GM12878 (cell line): ENCODE results near the gene MDM1. TPM values are rescaled to one million over a fixed set of nuclear protein-coding genes. Genes with fewer than 3 reads are reported as not detected.

Experiments used
- ATAC-seq: fragments of 200-7000 bp; cut with Tn5 transposase; 3 replicates; pipeline ENCODE4 v1.9.1; 2020; ENCODE audit warnings: mild to moderate bottlenecking, moderate library complexity
- BruUV-seq: library from RNA; stranded (reverse); fragments of 400-500 nt; replicated peaks from 2 replicates; lab custom pipeline; 2021; lab: Mats Ljungman, UMichigan
- CTCF ChIA-PET: fragments of 300-600 bp; sonication (Branson Sonifier 250); formaldehyde crosslinking; extraction: SDS; loops from one replicate; lab custom pipeline; 2021; ENCODE audit warnings: inconsistent platforms; lab: Yijun Ruan, JAX
- POLR2A ChIA-PET: fragments of 350-600 bp; formaldehyde crosslinking; extraction: SDS; loops from one replicate; lab custom pipeline; 2021; ENCODE audit warnings: inconsistent platforms; lab: Charles Lee
- RAD21 ChIA-PET: fragments of 300-600 bp; sonication (Branson Sonifier 250); formaldehyde crosslinking; loops from one replicate; lab custom pipeline; 2023; ENCODE audit warnings: antibody characterized with exemption; ENCODE audit not compliant: unreplicated experiment; lab: Charles Lee
- SMC1A ChIA-PET: fragments of 300-600 bp; sonication (Branson Sonifier 250); formaldehyde crosslinking; loops from one replicate; lab custom pipeline; 2023; ENCODE audit not compliant: unreplicated experiment, uncharacterized antibody; lab: Charles Lee
- DNase-seq: peaks from one replicate; pipeline ENCODE4 v3.0.0-alpha.2; 2011; ENCODE audit warnings: low read depth, low spot score
- FAIRE-seq: peaks from 3 replicates; lab custom pipeline; 2011; peaks lifted over from hg19 to GRCh38; lab: Jason Lieb, UNC
- H2AFZ ChIP-seq: 2 replicates; pipeline ENCODE4 v1.6.0; 2011; ENCODE audit warnings: low read depth, low read length, control low read depth; ENCODE audit not compliant: control insufficient read depth
- H3K27ac ChIP-seq: 2 replicates; pipeline ENCODE4 v1.5.1; 2011; ENCODE audit warnings: control low read depth; ENCODE audit not compliant: control insufficient read depth, insufficient read depth
- H3K27me3 ChIP-seq, 2 experiments: replicated peaks in 1 of 2; 2 replicates each; pipeline versions ENCODE4 v1.6.0 to v1.6.1; 2011; ENCODE audit warnings: low read length in 1 of 2; ENCODE audit not compliant: control insufficient read depth in 2 of 2, insufficient read depth in 2 of 2
- H3K36me3 ChIP-seq, 2 experiments: 2 replicates each; pipeline ENCODE4 v1.5.1; 2011; ENCODE audit warnings: low read length in 1 of 2; ENCODE audit not compliant: control insufficient read depth in 2 of 2, insufficient read depth in 2 of 2
- H3K4me1 ChIP-seq: 2 replicates; pipeline ENCODE4 v1.6.1; 2011; ENCODE audit warnings: mild to moderate bottlenecking, low read length, moderate library complexity, mixed read lengths; ENCODE audit not compliant: control insufficient read depth, insufficient read depth
- H3K4me2 ChIP-seq: 2 replicates; pipeline ENCODE4 v1.6.0; 2011; ENCODE audit warnings: control low read depth; ENCODE audit not compliant: control insufficient read depth, insufficient read depth
- H3K4me3 ChIP-seq: fragments of 200-600 bp; sonication (generic); 2 replicates; pipeline ENCODE4 v1.5.1; 2016
- H3K79me2 ChIP-seq: 2 replicates; pipeline ENCODE4 v1.6.0; 2011; ENCODE audit warnings: low read length; ENCODE audit not compliant: control insufficient read depth, insufficient read depth
- H3K9ac ChIP-seq: 2 replicates; pipeline ENCODE4 v1.8.0; 2011; ENCODE audit warnings: low read length, control low read depth, mixed read lengths; ENCODE audit not compliant: control insufficient read depth, insufficient read depth
- H3K9me3 ChIP-seq: replicated peaks from 3 replicates; pipeline ENCODE4 v1.5.1; 2011; ENCODE audit warnings: mild to moderate bottlenecking, low read length; ENCODE audit not compliant: control insufficient read depth, insufficient read depth
- H4K20me1 ChIP-seq: 2 replicates; pipeline ENCODE4 v1.6.0; 2011; ENCODE audit not compliant: control insufficient read depth, insufficient read depth
- BCL11A ChIP-seq: IDR thresholded peaks from 2 replicates; pipeline ENCODE4 v1.6.1; 2011; ENCODE audit warnings: low read depth, low read length
- EP300 ChIP-seq, 2 experiments: fragments of 150-350 bp in 1 of 2; IDR thresholded peaks; 2 replicates each; pipeline ENCODE4 v1.6.1; 2011 to 2012; ENCODE audit warnings: low read depth in 2 of 2, low read length in 2 of 2, borderline replicate concordance in 1 of 2, improper control_type of control experiment in 1 of 2, inconsistent platforms in 1 of 2; ENCODE audit not compliant: control insufficient read depth in 1 of 2
- IKZF1 ChIP-seq: fragments of 450-650 bp; conservative IDR thresholded peaks from 2 replicates; pipeline ENCODE4 v1.6.1; 2017; ENCODE audit warnings: antibody characterized with exemption, mild to moderate bottlenecking
- RCOR1 ChIP-seq: conservative IDR thresholded peaks from 2 replicates; pipeline ENCODE4 v1.6.1; 2012; ENCODE audit warnings: low read depth, low read length, improper control_type of control experiment
- RFX5 ChIP-seq: IDR thresholded peaks from 2 replicates; pipeline ENCODE4 v1.6.1; 2011; ENCODE audit warnings: low read depth, low read length, improper control_type of control experiment
- WGBS: methylation state at CpG from one replicate; pipeline ENCODE4 v1.1.6; 2016; ENCODE audit warnings: low lambda C conversion rate; ENCODE audit not compliant: insufficient replicate concordance, insufficient coverage; ENCODE audit errors: missing lambda C conversion rate; 5-methylcytosine and 5-hydroxymethylcytosine counted together
- in situ Hi-C: fragments of 300-500 bp; cut with MboI; formaldehyde crosslinking; loops from 9 replicates; pipeline ENCODE4 v1.14.3; 2018; ENCODE audit warnings: mixed read lengths
- intact Hi-C: fragments of 100-400 bp; cut with micrococcal nuclease; formaldehyde crosslinking; loops from one replicate; pipeline ENCODE4 v1.14.2; 2022; ENCODE audit not compliant: unreplicated experiment
- polyA plus RNA-seq, 11 experiments: library from polyadenylated mRNA; depleted of rRNA in 4 of 11; unstranded in 6 of 11; stranded (reverse) in 5 of 11; fragments of >200 nt; fragmentation: Nextera tagmentation in 4 of 11; fragmentation: Illumina TruSeq in 1 of 11; extraction: Ambion mirVana in 4 of 11; extraction: Trizol in 1 of 11; gene quantifications; 1 replicate in 1 of 11; 2 replicates in 10 of 11; pipeline versions ENCODE4 v1.2.1 to v1.2.3, GENCODE V29; 2011 to 2016; ENCODE audit warnings: inconsistent platforms in 2 of 11, missing spikeins in 2 of 11, low read depth in 1 of 11
- total RNA-seq, 4 experiments: library from RNA; depleted of rRNA in 3 of 4; stranded (reverse); fragments of >200 nt in 3 of 4; fragmentation: Illumina TruSeq in 1 of 4; extraction: Trizol in 1 of 4; gene quantifications; 2 replicates each; pipeline versions ENCODE4 v1.2.1 to v1.2.3, GENCODE V29; 2013 to 2021
- TF ChIP-seq, protein P1 (sequence below): IDR thresholded peaks from 2 replicates; pipeline ENCODE4 v1.6.1; 2011; ENCODE audit warnings: low read depth, mild to moderate bottlenecking, low read length, moderate library complexity, borderline replicate concordance; ENCODE audit errors: extremely low read depth
- TF ChIP-seq, protein P2 (sequence below): fragments of 450-650 bp; IDR thresholded peaks from 2 replicates; pipeline ENCODE4 v1.6.1; 2016; ENCODE audit warnings: mild to moderate bottlenecking

Gene MDM1
- total and polyA plus RNA-seq, 10 of the 15 experiments (the other 5 are each of a cell fraction or from before 2014, with no cell fraction given): 10.1 to 25.3 (median 16.5) TPM

DNA sequence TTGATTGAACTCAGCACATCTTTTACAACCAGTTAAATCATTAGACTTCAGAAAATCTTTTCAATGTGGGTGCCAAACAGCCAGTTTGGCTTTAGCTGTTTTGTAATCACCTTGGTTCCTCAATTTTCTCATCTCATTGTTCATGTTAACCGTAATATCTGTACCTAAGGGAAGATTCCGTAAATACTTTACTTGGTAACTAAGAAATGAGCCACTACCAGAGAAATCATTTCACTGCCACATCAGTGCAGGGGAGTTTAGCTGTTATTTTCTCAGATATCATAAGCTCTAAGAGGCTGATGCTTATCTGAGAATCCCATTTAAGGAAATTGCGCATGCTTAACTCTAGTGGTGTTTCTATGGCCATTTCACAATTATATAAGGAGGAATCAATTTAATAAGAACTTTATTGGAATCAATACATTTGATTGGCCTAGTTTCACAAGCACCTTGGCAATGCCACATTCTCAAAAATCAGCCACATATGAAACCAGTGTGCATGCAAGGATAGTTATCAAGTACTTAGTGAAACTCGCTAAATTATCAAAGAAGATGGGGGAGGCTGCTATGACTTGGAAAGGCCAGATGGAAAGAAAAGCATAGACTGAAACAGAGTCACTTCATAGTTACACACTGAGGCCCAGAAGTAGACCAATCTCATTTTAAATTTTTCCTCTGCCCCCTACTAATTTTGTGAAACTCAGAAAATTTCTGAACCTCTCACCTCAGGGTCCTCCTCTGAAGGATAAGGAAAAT, 50.7 kb downstream of the MDM1 start:
- ATAC-seq: peak; percentile 74
- intact Hi-C loops: loop anchor here (5.0 kb wide), 1 partner anchor 36 kb away; no protein-coding TSS in a partner anchor
- no peak overlapping the region for H3K27ac ChIP-seq

More for the DNA sequence above, 50.7 kb downstream of the MDM1 start:
- ChIA-PET SMC1A (interaction anchor here (0.6 to 3.2 kb wide), 7 partner anchors 9 to 58 kb away, joined by 3 to 17 read pairs (median 3); no protein-coding TSS in a partner anchor), POLR2A (interaction anchor here (0.8 to 1.4 kb wide), 2 partner anchors 10 to 58 kb away, joined by 3 read pairs; no protein-coding TSS in a partner anchor), RAD21 (interaction anchor here (1.0 to 1.6 kb wide), 3 partner anchors 27 to 58 kb away, joined by 3 to 5 read pairs (median 4); no protein-coding TSS in a partner anchor), CTCF (interaction anchor here (0.6 to 1.6 kb wide), 7 partner anchors 9 to 123 kb away, joined by 3 to 7 read pairs (median 3); partner anchors contain the start of gene MDM1)
- no peak for DNase-seq
- H3K4me2 ChIP-seq: no peak overlapping the region
- H3K4me1 ChIP-seq: peaks cover 9% of the 10 kb centered on the region; the same call in 1 of the 2 replicates
- in situ Hi-C loops: no loop called here
- no peak overlapping the region for H2AFZ ChIP-seq
- H3K27me3 ChIP-seq: no peaks in the 10 kb centered on the region
- no peaks in the 10 kb centered on the region for H3K36me3 ChIP-seq
- TF ChIP-seq, protein P1, sequence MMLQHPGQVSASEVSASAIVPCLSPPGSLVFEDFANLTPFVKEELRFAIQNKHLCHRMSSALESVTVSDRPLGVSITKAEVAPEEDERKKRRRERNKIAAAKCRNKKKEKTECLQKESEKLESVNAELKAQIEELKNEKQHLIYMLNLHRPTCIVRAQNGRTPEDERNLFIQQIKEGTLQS: no peak
- TF ChIP-seq, protein P2, sequence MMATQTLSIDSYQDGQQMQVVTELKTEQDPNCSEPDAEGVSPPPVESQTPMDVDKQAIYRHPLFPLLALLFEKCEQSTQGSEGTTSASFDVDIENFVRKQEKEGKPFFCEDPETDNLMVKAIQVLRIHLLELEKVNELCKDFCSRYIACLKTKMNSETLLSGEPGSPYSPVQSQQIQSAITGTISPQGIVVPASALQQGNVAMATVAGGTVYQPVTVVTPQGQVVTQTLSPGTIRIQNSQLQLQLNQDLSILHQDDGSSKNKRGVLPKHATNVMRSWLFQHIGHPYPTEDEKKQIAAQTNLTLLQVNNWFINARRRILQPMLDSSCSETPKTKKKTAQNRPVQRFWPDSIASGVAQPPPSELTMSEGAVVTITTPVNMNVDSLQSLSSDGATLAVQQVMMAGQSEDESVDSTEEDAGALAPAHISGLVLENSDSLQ: no peak
- no peak for TF ChIP-seq RFX5
- TF ChIP-seq RCOR1: no peak
- TF ChIP-seq BCL11A: 0 out of 2 replicates have a peak, but pooled peaks have one; percentile 23
- 0 out of 4 replicates have a peak, but pooled peaks of 1 of the 2 experiments have one; percentile 21 for TF ChIP-seq EP300 (IDR thresholded peaks at IDR 0.05; ENCODE audit: borderline replicate concordance in 1 of 2, control insufficient read depth in 1 of 2, low read depth in 2 of 2, low read length in 2 of 2)
- TF ChIP-seq IKZF1: 0 out of 2 replicates have a peak, but pooled peaks have one; percentile 19
- FAIRE-seq: no peak
- no peak overlapping the region for H3K4me3 ChIP-seq
- no peaks in the 10 kb centered on the region for H3K79me2 ChIP-seq
- BruUV-seq: no TSS peak
- H3K9ac ChIP-seq: no peak overlapping the region
- no peaks in the 10 kb centered on the region; the same call in 2 of the 3 replicates for H3K9me3 ChIP-seq
- WGBS: 99% methylated on average over 4 of the region's 4 CpGs
- H4K20me1 ChIP-seq: no peaks in the 10 kb centered on the region
